Hematopoietic multipotent progenitor cell treated with erythropoietin and hydrocortisone succinate and interleukin-3 and kit ligand, for 15 days (in vitro differentiated cells): ENCODE measurements around the gene DOCK2.
"Not testable (repeated sequence)": the region's sequence is repeated elsewhere in the genome, so short reads cannot be mapped to it uniquely, and the experiment has no call there.

Source experiments
- DNase-seq: peaks from one replicate; pipeline ENCODE4 v3.0.0-alpha.2; 2015; ENCODE audit warnings: low spot score

Gene DOCK2

DNA sequence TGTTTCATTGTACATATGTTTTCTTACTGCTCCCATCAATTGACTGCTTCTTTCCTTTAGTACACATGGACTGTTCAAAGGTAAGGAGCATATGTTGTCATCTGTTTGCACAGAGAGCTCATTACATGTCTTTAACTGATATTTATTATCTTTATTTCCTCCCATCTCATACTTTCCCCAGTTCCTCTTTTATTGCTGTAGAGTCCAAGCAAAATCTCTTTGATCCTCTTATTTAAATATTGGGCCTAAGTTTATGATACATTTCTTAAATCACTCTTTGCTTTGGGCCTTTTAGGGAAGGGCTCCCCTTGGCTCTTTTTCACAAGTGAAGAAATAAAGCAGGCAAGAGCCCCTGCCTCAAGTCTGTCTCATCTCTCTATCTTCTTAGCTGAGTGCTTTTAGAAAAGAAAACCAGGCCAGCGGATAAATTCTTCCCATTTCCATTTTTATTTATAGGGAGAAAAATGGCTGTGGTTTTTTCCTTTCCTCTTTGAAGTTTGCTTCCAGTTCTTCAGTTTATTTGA lies 152.4 kb downstream of the DOCK2 start:
- DNase-seq = no peak

GRCh38 chr5:169791251-169791650 lies 154.2 kb downstream of the DOCK2 start:
- DNase-seq = no peak

GRCh38 chr5:169795338-169795737 lies 158.3 kb downstream of the DOCK2 start:
- no peak for DNase-seq

DNA sequence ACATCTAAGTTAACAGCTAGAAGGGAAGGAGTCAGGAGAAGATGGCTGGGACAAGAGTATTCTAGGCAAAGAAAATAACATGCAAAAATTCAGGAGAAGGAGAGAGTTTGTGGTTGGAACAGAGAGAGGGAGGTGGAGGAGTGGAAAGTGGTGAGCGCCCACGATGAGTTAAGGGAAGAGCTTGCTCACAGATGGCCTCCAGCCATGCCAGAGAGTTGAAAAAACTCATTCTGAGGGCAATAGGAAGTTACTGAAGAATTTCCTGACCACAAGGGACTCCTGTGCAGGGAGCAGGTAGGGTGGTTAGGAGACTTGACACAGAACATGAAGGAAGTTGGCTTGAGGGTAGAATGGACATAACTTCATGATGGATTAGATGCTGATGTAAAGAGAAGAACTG lies 159.7 kb downstream of the DOCK2 start:
- no peak for DNase-seq

DNA sequence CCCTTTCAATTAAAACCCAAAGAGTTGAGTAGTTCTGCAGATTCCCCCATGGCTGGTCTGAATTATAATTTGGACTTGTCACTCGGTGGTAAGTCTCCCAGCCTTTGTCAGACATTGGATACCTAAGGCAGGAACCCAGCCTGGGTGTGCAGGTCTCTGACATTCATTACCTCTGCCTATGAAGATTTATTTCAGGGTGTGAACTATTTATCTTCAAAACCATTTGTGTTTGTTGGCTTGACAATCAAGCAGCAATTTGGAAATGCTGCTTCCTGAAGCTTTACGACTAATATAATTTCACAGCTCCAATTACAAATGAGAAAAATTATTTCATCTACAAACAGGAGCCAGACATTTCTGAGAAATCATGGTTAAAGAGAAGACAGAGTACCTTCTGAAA lies 160.5 kb downstream of the DOCK2 start:
- DNase-seq = no peak

DNA sequence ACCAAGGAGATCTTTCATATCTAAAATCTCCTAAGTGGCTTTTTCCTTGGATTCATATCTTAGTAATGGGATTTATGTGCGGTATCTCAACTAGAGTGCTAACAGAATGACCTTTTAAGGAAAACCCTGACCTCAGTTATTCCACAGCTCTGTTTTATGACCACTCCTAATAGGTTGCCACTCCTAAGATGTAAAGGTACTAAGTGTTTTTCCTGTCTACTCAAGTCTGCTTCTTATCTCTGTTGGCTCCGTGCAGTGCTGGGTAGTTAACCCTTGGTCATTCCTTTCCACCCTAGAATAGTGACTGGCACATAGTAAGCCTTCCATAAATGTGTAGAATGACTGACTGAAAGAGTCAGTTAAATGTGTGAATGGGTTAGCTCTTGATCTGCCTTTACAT lies 161.4 kb downstream of the DOCK2 start:
- DNase-seq = no peak

DNA sequence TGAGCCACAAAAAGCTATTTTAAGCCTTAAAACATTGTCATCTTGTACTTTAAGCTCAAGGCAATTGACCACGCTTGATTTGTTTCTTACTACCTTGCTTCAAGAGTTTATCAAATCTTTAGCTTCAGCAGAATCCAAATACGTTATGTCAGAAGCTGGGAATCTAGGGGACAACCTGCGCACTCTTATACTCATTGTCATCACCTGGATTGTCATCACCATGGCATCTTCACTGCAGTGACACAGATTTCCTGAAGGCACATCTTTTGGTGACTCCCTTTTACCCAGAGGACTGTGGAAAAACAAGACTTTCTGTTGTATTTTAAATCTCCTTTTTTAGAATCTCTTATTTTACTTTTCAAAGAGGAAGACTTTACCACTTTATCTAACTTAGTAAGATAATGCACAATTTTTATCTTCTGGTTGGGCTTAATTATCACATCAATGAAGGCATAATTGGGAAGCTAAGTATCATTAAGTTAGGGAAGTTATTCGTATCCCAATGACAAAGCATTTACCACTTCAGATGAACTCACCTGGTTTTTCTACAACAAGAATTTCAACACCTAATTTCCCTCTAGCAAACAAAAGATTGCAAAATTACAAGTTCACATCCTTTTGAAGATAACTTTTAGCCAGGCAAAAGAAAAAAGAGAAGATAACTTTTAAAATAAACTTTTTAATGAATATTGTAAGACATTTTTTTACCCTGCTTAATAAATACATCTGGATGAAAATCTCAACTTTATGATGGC lies 162.0 kb downstream of the DOCK2 start:
- DNase-seq = no peak

- DNase-seq = no peak
These were observed 164.3 kb downstream of the DOCK2 start for GRCh38 chr5:169801324-169801777.

- DNase-seq = no peak
These were observed 164.7 kb downstream of the DOCK2 start for GRCh38 chr5:169801781-169802180.

- DNase-seq = no peak
These were observed 166.3 kb downstream of the DOCK2 start for GRCh38 chr5:169803077-169803981.

- DNase-seq = no peak
These were observed 167.8 kb downstream of the DOCK2 start for GRCh38 chr5:169804861-169805260.

DNA sequence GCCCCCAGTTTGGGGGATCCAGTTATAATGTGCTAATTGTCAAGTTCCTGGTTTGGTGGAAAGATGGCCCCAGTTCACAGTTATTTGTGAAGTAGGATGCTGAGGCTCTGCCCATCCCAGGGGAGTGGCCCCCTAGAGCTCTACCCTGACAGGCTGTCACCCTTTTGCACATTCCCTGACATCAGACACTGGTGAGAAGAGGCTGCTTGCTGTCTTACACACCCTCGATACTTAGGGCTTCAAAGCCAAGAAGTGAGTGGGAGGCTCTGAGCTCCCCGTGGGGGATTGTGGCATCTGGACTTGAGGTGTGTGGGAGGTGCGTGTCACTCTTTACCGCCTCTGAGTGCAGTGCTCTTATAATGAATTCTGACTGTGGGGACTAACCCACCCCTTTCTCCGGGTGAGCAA lies 168.5 kb downstream of the DOCK2 start:
- no peak for DNase-seq

- DNase-seq = no peak
These were observed 169.0 kb downstream of the DOCK2 start for GRCh38 chr5:169805937-169806700.

- no peak for DNase-seq
These were observed 171.1 kb downstream of the DOCK2 start for GRCh38 chr5:169808118-169808581.

GRCh38 chr5:169808880-169809279 lies 171.8 kb downstream of the DOCK2 start:
- DNase-seq = not testable (repeated sequence)

- DNase-seq = no peak
These were observed 172.2 kb downstream of the DOCK2 start for GRCh38 chr5:169809281-169809680.

- DNase-seq = no peak
These were observed 173.4 kb downstream of the DOCK2 start for GRCh38 chr5:169810524-169810923.

DNA sequence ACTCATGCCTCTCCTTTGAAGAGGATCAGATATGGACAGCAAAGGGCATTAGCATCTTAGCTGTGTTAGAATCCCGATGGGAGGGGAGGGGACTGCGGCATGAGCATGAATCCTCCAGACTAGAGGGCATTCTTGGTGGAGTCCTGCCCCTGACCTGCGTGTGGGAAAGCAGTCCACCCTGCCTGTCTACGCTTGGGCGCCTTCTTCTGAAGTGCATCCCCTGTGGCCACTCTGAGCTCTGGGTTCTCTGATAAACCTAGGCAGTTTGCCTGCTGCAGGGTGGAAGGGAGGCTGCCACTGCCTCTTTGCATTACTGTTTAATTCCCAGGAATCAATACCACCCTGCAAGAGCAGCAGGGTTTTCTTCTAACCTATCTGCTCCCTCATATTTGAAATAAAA lies 173.9 kb downstream of the DOCK2 start:
- no peak for DNase-seq

DNA sequence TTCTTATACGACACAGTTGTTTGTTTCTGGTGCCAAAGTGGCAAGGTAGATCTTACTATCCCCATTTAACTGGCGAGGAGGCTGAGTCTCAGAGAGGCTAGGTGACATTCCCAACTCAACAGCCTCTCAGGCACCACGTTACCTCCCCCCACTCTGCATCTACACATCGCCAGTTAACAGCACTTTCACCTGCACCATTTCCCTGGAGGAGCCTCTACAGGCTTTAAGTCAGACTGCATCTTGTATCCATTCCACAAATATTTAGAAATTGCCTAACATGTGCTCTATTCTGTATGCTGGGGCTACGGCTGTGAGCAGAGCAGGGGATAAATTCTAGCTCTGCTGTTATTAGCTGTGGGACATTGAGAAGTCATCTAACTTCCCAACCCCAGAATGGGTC lies 174.6 kb downstream of the DOCK2 start:
- no peak for DNase-seq

GRCh38 chr5:169812786-169813185 lies 175.7 kb downstream of the DOCK2 start:
- no peak for DNase-seq

DNA sequence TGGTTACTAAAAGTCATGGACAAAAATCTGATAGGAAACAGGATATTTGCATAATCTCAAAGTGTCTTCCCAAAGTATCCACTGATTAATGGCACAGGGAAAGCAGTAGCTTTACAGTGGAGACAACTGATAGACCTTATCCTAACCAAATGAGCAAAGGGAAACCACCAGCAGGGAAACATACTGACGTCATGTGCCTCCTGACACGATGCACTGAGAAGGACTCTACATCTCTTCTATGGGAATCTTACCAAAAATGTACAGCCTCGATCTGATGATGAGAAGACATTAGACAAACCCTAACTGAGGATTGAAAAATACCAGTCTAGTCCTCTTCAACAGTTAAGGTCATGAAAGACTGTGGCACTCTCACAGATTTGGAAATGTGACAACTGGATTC lies 177.0 kb downstream of the DOCK2 start:
- DNase-seq = no peak

- DNase-seq = no peak
These were observed 177.4 kb downstream of the DOCK2 start for GRCh38 chr5:169814522-169814921.
